ENCODE results near the gene ADAM22. TPM values are rescaled to one million over a fixed set of nuclear protein-coding genes. Genes with fewer than 3 reads are reported as not detected.
A peak's percentile ranks its signal among the peaks of the same experiment; 100 is the strongest.

The ADAM22 gene, protein sequence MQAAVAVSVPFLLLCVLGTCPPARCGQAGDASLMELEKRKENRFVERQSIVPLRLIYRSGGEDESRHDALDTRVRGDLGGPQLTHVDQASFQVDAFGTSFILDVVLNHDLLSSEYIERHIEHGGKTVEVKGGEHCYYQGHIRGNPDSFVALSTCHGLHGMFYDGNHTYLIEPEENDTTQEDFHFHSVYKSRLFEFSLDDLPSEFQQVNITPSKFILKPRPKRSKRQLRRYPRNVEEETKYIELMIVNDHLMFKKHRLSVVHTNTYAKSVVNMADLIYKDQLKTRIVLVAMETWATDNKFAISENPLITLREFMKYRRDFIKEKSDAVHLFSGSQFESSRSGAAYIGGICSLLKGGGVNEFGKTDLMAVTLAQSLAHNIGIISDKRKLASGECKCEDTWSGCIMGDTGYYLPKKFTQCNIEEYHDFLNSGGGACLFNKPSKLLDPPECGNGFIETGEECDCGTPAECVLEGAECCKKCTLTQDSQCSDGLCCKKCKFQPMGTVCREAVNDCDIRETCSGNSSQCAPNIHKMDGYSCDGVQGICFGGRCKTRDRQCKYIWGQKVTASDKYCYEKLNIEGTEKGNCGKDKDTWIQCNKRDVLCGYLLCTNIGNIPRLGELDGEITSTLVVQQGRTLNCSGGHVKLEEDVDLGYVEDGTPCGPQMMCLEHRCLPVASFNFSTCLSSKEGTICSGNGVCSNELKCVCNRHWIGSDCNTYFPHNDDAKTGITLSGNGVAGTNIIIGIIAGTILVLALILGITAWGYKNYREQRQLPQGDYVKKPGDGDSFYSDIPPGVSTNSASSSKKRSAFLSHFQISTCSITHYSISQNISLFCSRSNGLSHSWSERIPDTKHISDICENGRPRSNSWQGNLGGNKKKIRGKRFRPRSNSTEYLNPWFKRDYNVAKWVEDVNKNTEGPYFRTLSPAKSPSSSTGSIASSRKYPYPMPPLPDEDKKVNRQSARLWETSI
- polyA plus RNA-seq (41.3 and 46.3 TPM in 2 replicates), polyA minus RNA-seq (111 and 120 TPM in 2 replicates)

DNA sequence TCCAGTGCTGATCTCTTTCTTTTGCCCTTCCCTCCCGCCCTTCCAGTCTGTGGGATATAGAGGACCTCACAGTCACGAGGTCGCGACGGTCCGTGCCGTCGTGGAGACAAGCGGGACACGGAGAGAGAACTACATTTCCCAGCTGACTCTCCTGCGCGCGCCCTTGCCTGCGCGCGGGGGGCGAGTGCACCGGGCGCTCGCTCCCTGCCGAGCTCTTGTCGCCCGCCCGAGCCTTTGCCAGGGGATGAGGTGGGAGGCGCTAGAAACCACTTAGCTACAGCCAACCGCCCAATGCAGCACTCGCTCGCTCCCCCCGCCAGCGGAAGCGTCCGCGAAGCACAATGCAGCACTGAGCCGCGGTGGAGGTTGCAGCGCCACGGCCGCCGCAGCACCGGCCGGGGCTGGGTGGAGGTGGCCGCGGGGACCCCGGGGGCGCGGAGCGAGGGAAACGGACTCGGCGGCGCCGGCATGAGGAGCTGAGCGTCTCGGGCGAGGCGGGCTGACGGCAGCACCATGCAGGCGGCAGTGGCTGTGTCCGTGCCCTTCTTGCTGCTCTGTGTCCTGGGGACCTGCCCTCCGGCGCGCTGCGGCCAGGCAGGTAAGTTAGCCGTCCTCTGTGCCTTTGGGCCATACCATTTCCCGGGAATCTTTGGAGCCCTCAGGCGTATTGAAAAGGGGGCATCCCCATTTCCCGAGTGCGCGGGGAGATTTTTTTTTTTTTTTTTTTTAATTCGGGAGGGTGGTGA lies at the start of gene ADAM22:
ADAM22 (plus strand) TSS at position 299 of the 746 bp plus-strand sequence; CDS start at position 514, 215 bp downstream.
- no peaks in the 10 kb centered on the region for H3K9me3 ChIP-seq (ENCODE audit: low read length)
- peaks cover 3% of the 10 kb centered on the region for H3K36me3 ChIP-seq (ENCODE audit: insufficient read depth, low read length)
- peak within 1 kb of the TSS; percentile 81 for H3K9ac ChIP-seq (ENCODE audit: low read length)
- no peaks in the 10 kb centered on the region for H3K9me2 ChIP-seq (ENCODE audit: insufficient read depth, low read length)
- no peaks in the 10 kb centered on the region for H3K27me3 ChIP-seq (ENCODE audit: insufficient read depth, low read depth, low read length)
- H3K79me2 ChIP-seq (replicated peaks; ENCODE audit: insufficient read depth, low read length): peaks cover 5% of the 10 kb centered on the region
- TF ChIP-seq REST (IDR thresholded peaks at IDR 0.05; ENCODE audit: borderline replicate concordance): peak; percentile 87
- peak; percentile 94 for TF ChIP-seq TAF1 (IDR thresholded peaks at IDR 0.05; ENCODE audit: low read depth)
- peak; percentile 37 for TF ChIP-seq EP300 (conservative IDR thresholded peaks at IDR 0.05; ENCODE audit: poor library complexity, severe bottlenecking)
- TF ChIP-seq RAD21 (conservative IDR thresholded peaks at IDR 0.05): peak; percentile 37
- TF ChIP-seq MXI1 (conservative IDR thresholded peaks at IDR 0.05; ENCODE audit: poor library complexity, severe bottlenecking): peak; percentile 74
- TF ChIP-seq POLR2AphosphoS5 (IDR thresholded peaks at IDR 0.05): peak; percentile 91
- peak; percentile 52 for TF ChIP-seq CTCF (IDR thresholded peaks at IDR 0.05; ENCODE audit: poor library complexity, severe bottlenecking)
- TF ChIP-seq EZH2 (IDR thresholded peaks at IDR 0.05; ENCODE audit: borderline replicate concordance, insufficient read depth, low read length, poor library complexity, severe bottlenecking): no peak
- TF ChIP-seq SMC3 (conservative IDR thresholded peaks at IDR 0.05; ENCODE audit: poor library complexity): peak; percentile 54
- no peaks in the 10 kb centered on the region for H4K20me1 ChIP-seq (ENCODE audit: insufficient read depth)
- peak within 1 kb of the TSS; percentile 56 for H3K4me2 ChIP-seq (ENCODE audit: low read length)
- H3K27ac ChIP-seq (ENCODE audit: low read length): peak within 1 kb of the TSS; percentile 80
- peaks cover 4% of the 10 kb centered on the region for H3F3A ChIP-seq (ENCODE audit: insufficient read depth, low read length, poor library complexity, severe bottlenecking)
- peak within 1 kb of the TSS; percentile 94 for H3K4me3 ChIP-seq (ENCODE audit: low read length)
- peak within 1 kb of the TSS; percentile 63 for H2AFZ ChIP-seq (ENCODE audit: low read depth, low read length)
